Vagina (tissue), 2 donors: ENCODE measurements around the gene F5. TPM values are rescaled to one million over a fixed set of nuclear protein-coding genes. Genes with fewer than 3 reads are reported as not detected.

ENCODE experiments used
- DNase-seq, 2 donors: peaks; one replicate each; pipeline ENCODE4 v3.0.0-alpha.2; 2017; ENCODE audit errors: extremely low spot score in 2 of 2
- H3K27ac ChIP-seq: fragments of 200-600 bp; sonication (generic); one replicate; pipeline ENCODE4 v1.5.1; 2019
- H3K27me3 ChIP-seq: fragments of 200-600 bp; sonication (generic); one replicate; pipeline ENCODE4 v1.5.1; 2019
- H3K36me3 ChIP-seq, 2 donors: fragments of 200-600 bp; sonication (generic); one replicate each; pipeline ENCODE4 v1.5.1; 2017 to 2019
- H3K4me1 ChIP-seq: fragments of 200-600 bp; sonication (generic); one replicate; pipeline ENCODE4 v1.5.1; 2019
- H3K4me3 ChIP-seq, 2 donors: fragments of 200-600 bp; sonication (generic); 1 replicate in 1 of 2; 2 replicates in 1 of 2; pipeline ENCODE4 v1.5.1; 2016 to 2019
- H3K9me3 ChIP-seq: fragments of 200-600 bp; sonication (generic); one replicate; pipeline ENCODE4 v1.5.1; 2019
- POLR2A ChIP-seq, 2 donors: fragments of 450-650 bp; IDR thresholded peaks; one replicate each; pipeline ENCODE4 v1.6.1; 2017; ENCODE audit warnings: antibody characterized with exemption in 2 of 2, mild to moderate bottlenecking in 2 of 2, moderate library complexity in 2 of 2
- POLR2AphosphoS5 ChIP-seq, 2 donors: sonication (generic); formaldehyde crosslinking; IDR thresholded peaks; one replicate each; pipeline ENCODE4 v1.9.0; 2017; ENCODE audit warnings: antibody characterized with exemption in 2 of 2, mild to moderate bottlenecking in 2 of 2, low read depth in 1 of 2; ENCODE audit not compliant: insufficient read depth in 1 of 2
- intact Hi-C: fragments of 100-400 bp; cut with DNase I; formaldehyde crosslinking; loops from one replicate; pipeline ENCODE4 v1.15.1; 2023
- total RNA-seq: library from RNA; depleted of rRNA; stranded (reverse); fragments of >200 nt; gene quantifications from one replicate; pipeline ENCODE4 v1.2.3, GENCODE V29; 2016
- TF ChIP-seq, protein P1 (sequence below), 3 experiments: fragments of 450-650 bp in 2 of 3; fragments of 200-600 bp in 1 of 3; sonication (generic) in 1 of 3; IDR thresholded peaks; one replicate each; pipeline ENCODE4 v1.5.1; 2017 to 2019; ENCODE audit warnings: antibody characterized with exemption in 3 of 3, mild to moderate bottlenecking in 2 of 3, moderate library complexity in 2 of 3

The F5 gene
- total RNA-seq, 1 donor from 2014 or later = 3.9 TPM

DNA sequence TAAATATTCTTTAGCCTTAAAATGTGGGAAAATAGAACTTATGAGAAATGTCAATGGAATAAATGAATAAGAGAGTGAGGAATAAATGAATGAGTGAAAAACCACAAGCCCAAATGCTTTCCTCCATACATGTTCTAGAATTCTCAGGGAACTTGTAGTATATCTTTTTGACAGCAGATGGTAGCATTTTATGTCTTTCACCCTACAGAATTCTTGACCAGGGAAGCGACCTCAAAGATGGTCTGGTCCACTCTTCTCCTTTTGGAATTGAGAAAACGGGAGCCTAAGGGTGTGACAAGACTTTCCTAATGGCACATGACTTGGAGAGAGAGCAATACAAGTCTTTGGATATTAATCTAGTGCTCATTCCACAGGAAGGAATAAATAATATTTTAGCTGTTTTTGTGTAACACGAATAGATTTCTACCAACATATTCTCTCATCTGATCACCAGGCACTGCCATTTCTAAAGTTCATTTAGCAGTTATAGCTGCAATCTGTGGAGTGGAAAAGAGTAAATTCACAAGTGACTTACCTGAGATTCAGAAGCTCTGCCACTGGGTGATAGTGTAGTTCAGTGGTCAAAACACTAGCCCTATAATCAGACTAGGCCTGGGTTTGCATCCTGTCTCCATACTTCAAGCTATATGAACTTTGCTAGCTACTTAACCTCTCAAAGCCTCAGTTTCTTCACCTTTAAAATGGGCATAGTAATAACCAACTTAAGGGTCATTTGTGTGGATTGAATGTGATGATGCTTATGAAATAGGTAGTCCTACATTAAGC lies 15.0 kb upstream of the F5 start:
- intact Hi-C loops = no loop called here
- H3K4me3 ChIP-seq = no peak overlapping the region
- H3K36me3 ChIP-seq = no peaks in the 10 kb centered on the region
- no peaks in the 10 kb centered on the region for H3K4me1 ChIP-seq
- no peaks in the 10 kb centered on the region for H3K9me3 ChIP-seq
- no peak overlapping the region for H3K27ac ChIP-seq
- DNase-seq = no peak
- TF ChIP-seq POLR2AphosphoS5 (IDR thresholded peaks at IDR 0.05; ENCODE audit: insufficient read depth in 1 of 2, low read depth in 1 of 2) = no peak
- TF ChIP-seq, protein P1, sequence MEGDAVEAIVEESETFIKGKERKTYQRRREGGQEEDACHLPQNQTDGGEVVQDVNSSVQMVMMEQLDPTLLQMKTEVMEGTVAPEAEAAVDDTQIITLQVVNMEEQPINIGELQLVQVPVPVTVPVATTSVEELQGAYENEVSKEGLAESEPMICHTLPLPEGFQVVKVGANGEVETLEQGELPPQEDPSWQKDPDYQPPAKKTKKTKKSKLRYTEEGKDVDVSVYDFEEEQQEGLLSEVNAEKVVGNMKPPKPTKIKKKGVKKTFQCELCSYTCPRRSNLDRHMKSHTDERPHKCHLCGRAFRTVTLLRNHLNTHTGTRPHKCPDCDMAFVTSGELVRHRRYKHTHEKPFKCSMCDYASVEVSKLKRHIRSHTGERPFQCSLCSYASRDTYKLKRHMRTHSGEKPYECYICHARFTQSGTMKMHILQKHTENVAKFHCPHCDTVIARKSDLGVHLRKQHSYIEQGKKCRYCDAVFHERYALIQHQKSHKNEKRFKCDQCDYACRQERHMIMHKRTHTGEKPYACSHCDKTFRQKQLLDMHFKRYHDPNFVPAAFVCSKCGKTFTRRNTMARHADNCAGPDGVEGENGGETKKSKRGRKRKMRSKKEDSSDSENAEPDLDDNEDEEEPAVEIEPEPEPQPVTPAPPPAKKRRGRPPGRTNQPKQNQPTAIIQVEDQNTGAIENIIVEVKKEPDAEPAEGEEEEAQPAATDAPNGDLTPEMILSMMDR (IDR thresholded peaks at IDR 0.05) = peak in 1 of 3 experiments; percentile 14
- H3K27me3 ChIP-seq = no peaks in the 10 kb centered on the region

DNA sequence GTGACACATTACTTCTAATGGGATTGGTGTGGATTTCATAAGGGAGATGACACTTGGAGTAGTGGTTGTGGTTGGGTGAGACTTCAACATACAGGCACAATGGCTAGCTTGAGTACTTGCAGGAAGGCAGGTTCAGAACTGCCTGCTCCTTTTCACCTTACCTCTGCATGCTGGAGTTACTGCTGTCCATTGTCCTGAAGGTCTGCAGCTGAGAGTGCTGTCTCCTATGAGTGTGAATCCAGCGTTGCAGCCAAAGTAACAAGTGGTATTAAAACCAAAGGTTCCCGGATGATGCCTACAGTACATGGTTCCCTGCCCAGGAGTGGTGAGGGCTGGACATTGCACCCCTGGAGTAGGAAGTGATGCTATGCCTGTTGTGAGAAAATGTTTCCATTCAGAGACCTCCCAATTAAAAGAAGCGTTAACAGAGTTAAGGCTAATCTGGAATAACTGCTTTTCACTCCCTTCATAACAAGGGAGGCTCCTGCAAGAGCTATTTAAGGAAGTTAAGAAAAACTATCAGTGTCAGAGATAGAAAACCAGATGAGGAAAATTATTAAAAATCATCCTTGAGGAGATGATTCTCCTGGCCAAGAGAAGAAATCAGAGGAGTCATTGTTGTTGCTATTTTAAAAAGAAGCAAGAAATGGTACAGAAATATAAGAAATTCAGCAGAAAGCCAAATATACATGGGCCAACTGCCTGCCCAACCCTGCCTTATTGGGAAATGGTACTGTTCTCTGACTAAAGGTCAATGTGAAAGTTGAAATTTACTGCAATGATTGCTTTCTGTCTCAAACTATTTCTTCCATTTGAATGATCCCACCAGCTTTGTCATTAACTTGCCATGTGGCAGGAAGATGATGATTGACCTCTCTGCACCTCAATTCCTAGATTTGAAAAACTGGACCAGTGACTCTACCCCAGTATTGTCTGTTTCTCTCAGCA lies 9.8 kb upstream of the F5 start:
- no peaks in the 10 kb centered on the region for H3K4me1 ChIP-seq
- DNase-seq = no peak
- TF ChIP-seq, protein P1 (IDR thresholded peaks at IDR 0.05) = no peak
- no peak for TF ChIP-seq POLR2AphosphoS5 (IDR thresholded peaks at IDR 0.05; ENCODE audit: insufficient read depth in 1 of 2, low read depth in 1 of 2)
- no peak for TF ChIP-seq POLR2A (IDR thresholded peaks at IDR 0.05)
- no peaks in the 10 kb centered on the region for H3K36me3 ChIP-seq
- H3K27me3 ChIP-seq = no peaks in the 10 kb centered on the region
- H3K4me3 ChIP-seq = no peak overlapping the region
- no peaks in the 10 kb centered on the region for H3K9me3 ChIP-seq
- no peak overlapping the region for H3K27ac ChIP-seq
- intact Hi-C loops = no loop called here

DNA sequence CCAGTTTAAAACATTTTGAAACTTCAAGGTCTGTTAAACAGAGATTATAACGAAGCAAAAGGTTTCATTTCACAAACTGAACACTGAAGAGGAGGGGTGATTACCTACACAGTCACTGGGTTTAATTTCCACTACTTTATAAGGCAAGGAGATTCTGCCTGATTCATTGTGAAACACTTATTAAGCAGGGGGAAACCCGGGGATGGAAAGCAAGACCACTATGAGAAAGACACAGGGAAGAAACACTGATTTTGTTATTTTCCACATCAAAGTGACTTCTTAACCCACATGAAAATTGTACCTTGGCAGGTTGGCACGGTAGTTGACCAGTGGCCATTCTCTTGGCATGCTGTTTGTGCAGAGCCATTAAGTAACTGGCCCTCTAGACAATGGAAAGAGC lies 8.1 kb upstream of the F5 start:
- DNase-seq = no peak
- Histone ChIP-seq H3K9me3 (no peaks in the 10 kb centered on the region), H3K27ac (no peak overlapping the region), H3K27me3 (no peaks in the 10 kb centered on the region), H3K4me1 (no peaks in the 10 kb centered on the region), H3K4me3 (no peak overlapping the region), H3K36me3 (no peaks in the 10 kb centered on the region)
- intact Hi-C loops = no loop called here
- TF ChIP-seq, protein P1 (IDR thresholded peaks at IDR 0.05) = no peak
- TF ChIP-seq POLR2A (IDR thresholded peaks at IDR 0.05) (no peak), POLR2AphosphoS5 (IDR thresholded peaks at IDR 0.05; ENCODE audit: insufficient read depth in 1 of 2, low read depth in 1 of 2) (no peak)

DNA sequence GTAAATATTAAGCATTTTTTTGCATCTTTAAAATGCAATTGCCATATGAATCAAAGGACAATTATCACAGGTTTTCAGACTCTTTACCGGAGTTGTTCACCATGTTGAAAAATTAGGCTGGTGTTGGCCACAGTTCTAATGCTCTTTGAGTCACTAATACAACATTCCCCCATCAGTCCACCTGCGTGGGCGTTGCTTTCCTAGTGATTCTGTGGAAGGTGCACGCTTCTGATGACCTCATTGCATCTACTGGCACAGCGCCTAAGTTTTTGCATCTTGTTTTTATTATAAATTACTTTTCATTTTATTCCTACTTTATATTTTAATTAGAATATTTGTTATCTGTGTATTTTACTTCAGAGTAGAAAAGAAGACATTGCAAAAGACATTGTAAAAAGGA lies 4.7 kb upstream of the F5 start:
- Histone ChIP-seq H3K4me1 (no peaks in the 10 kb centered on the region), H3K27ac (no peak overlapping the region), H3K9me3 (no peaks in the 10 kb centered on the region), H3K27me3 (no peaks in the 10 kb centered on the region), H3K4me3 (no peak overlapping the region), H3K36me3 (no peaks in the 10 kb centered on the region)
- intact Hi-C loops = no loop called here
- TF ChIP-seq, protein P1 (IDR thresholded peaks at IDR 0.05) = no peak
- TF ChIP-seq POLR2A (IDR thresholded peaks at IDR 0.05) = no peak
- no peak for TF ChIP-seq POLR2AphosphoS5 (IDR thresholded peaks at IDR 0.05; ENCODE audit: insufficient read depth in 1 of 2, low read depth in 1 of 2)
- DNase-seq = no peak
